Measurements from ENCODE around the gene PIN1. TPM values are rescaled to one million over a fixed set of nuclear protein-coding genes. Genes with fewer than 3 reads are reported as not detected.

PIN1 gene
- total RNA-seq, 1 experiment from 2014 or later: 165 TPM

GRCh38 chr19:9883231-9883758 lies 48.2 kb downstream of the PIN1 start:
- DNase-seq (ENCODE audit: low read depth): no peak

- DNase-seq (ENCODE audit: low read depth): no peak
Measured at GRCh38 chr19:9883764-9884163, 48.6 kb downstream of the PIN1 start.

GRCh38 chr19:9885077-9885552 lies 50.0 kb downstream of the PIN1 start:
- no peak for DNase-seq (ENCODE audit: low read depth)

- DNase-seq (ENCODE audit: low read depth): no peak
Measured at GRCh38 chr19:9891609-9892373, 56.7 kb downstream of the PIN1 start.

Small RNA genes within 50 kb of the gene (small RNA-seq; reads per million reads assigned to genes)
- gene RF00156: not detected

Other genes with a start within 250 kb of the PIN1 start
- gene ZNF561, start 214.1 kb upstream of the PIN1 start, total RNA-seq (2014; rRNA removed; shearing (Covaris generic)): 17.7 and 19.8 TPM in 2 replicates
- 25.3 and 26.6 TPM in 2 replicates for gene ZNF562, start 160.2 kb upstream of the PIN1 start, total RNA-seq (2014; rRNA removed; shearing (Covaris generic))
- 1.9 TPM in 1 of 2 replicates, not detected in the other for gene ZNF846, start 66.6 kb upstream of the PIN1 start, total RNA-seq (2014; rRNA removed; shearing (Covaris generic))
- 21.2 and 24.3 TPM in 2 replicates for gene FBXL12, start 16.2 kb upstream of the PIN1 start, total RNA-seq (2014; rRNA removed; shearing (Covaris generic))
- 225 and 406 TPM in 2 replicates for gene UBL5, start 7.4 kb upstream of the PIN1 start, total RNA-seq (2014; rRNA removed; shearing (Covaris generic))
- gene OLFM2, start 101.2 kb downstream of the PIN1 start, total RNA-seq (2014; rRNA removed; shearing (Covaris generic)): not detected in 2 replicates
- gene COL5A3, start 175.2 kb downstream of the PIN1 start, total RNA-seq (2014; rRNA removed; shearing (Covaris generic)): not detected in 2 replicates
- gene RDH8, start 178.2 kb downstream of the PIN1 start, total RNA-seq (2014; rRNA removed; shearing (Covaris generic)): not detected in 2 replicates

Data from HT1080 (cell line).